ENCODE data around the gene P4HA3.

Gene P4HA3

DNA sequence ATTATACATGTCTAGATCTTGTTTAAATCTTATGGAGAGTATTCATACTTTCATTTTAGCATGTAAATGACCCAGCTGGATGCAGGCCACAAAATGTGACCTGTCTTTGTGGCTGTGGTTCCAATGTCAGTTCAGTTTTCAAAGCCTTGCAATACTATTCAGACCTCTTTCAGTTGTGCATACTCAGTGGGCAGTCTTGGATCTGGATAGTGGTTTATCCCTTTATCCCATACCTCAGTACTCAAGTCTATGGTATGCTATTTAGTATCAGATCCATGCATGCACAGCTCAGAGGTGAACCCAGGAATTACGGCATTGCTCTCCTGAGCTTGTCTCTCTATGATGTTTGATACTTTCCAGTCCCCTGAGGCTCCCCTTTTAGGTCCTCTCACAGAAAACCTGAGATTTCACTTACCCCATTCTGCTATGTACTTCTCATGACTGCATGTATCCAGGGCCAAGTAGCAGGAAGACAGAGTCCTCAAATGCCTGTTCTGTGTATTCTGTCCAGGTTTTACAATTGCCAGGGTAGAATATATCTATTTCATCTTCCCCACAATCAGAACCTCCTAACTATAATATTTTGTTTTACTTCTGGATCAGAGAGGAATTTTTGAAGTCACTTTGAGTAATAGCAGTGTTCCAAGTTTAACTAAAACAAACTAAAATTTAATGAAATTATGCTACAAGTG, 6.9 kb upstream of the P4HA3 start:
- Histone ChIP-seq H3K27ac (ENCODE audit: low read depth, low read length) (no peak overlapping the region), H3F3A (ENCODE audit: control insufficient read depth, insufficient read depth) (no peaks in the 10 kb centered on the region)

DNA sequence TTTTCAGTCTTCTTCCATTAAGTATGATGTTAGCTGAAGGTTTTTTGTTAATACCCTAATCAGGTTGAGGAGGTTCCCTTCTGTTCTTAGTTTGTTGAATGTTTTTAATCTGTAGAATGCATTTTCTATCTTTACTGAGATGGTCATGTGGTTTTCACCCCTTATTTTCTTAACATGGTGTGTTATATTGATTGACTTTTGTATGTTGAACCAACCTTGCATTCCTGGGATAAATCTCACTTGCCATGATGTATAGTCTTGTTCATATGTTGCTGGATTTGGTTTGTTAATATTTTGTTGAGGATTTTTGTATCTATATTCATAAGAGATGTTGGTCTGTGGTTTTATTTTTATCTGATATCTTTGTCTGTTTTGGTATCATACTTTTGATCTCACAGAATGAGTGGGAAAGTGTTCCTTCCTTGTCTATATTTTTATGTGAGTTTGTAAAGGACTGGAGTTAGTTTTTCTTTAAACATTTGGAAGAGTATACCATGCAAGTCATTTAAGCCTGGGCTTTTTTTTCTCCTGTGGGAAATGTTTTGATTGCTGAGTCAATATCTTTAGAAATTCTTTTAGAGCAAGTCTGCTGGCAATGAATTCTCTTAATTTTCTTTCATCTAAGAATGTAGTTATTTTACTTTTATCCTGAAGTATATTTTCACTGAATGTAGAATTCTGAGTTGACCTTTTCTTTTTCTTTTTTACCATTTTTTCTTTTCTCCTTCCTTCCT, 5.5 kb upstream of the P4HA3 start:
- Histone ChIP-seq H3K4me2 (ENCODE audit: low read length) (no peak overlapping the region), H3K9me2 (replicated peaks; ENCODE audit: control insufficient read depth, low read length) (no peaks in the 10 kb centered on the region), H3K4me3 (ENCODE audit: low read length) (no peak overlapping the region), H3K27ac (ENCODE audit: low read depth, low read length) (no peak overlapping the region), H3K9me3 (ENCODE audit: control insufficient read depth, insufficient read depth, low read length) (peaks cover 5% of the 10 kb centered on the region; the same call in 1 of the 2 replicates), H4K20me1 (ENCODE audit: control insufficient read depth, insufficient read depth, low read depth, low read length) (no peaks in the 10 kb centered on the region), H3K79me2 (ENCODE audit: control insufficient read depth, low read length) (no peaks in the 10 kb centered on the region), H3K27me3 (ENCODE audit: control insufficient read depth, low read length) (no peaks in the 10 kb centered on the region; the same call in 1 of the 2 replicates), H3K4me1 (ENCODE audit: control insufficient read depth, low read length) (no peaks in the 10 kb centered on the region), H3F3A (ENCODE audit: control insufficient read depth, insufficient read depth) (no peaks in the 10 kb centered on the region), H3K36me3 (ENCODE audit: control insufficient read depth, low read length) (no peaks in the 10 kb centered on the region)
- TF ChIP-seq, protein P1, sequence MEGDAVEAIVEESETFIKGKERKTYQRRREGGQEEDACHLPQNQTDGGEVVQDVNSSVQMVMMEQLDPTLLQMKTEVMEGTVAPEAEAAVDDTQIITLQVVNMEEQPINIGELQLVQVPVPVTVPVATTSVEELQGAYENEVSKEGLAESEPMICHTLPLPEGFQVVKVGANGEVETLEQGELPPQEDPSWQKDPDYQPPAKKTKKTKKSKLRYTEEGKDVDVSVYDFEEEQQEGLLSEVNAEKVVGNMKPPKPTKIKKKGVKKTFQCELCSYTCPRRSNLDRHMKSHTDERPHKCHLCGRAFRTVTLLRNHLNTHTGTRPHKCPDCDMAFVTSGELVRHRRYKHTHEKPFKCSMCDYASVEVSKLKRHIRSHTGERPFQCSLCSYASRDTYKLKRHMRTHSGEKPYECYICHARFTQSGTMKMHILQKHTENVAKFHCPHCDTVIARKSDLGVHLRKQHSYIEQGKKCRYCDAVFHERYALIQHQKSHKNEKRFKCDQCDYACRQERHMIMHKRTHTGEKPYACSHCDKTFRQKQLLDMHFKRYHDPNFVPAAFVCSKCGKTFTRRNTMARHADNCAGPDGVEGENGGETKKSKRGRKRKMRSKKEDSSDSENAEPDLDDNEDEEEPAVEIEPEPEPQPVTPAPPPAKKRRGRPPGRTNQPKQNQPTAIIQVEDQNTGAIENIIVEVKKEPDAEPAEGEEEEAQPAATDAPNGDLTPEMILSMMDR (IDR thresholded peaks at IDR 0.05; ENCODE audit: low read depth, low read length, poor library complexity, severe bottlenecking): no peak
- TF ChIP-seq EZH2phosphoT487 (IDR thresholded peaks at IDR 0.05; ENCODE audit: borderline replicate concordance, low read length): no peak

More for the DNA sequence above, 6.9 kb upstream of the P4HA3 start:
- Histone ChIP-seq H3K4me2 (ENCODE audit: low read length) (no peak overlapping the region), H3K4me3 (ENCODE audit: low read length) (no peak overlapping the region), H3K36me3 (ENCODE audit: control insufficient read depth, low read length) (no peaks in the 10 kb centered on the region), H3K79me2 (ENCODE audit: control insufficient read depth, low read length) (no peaks in the 10 kb centered on the region), H3K9me2 (replicated peaks; ENCODE audit: control insufficient read depth, low read length) (no peaks in the 10 kb centered on the region), H4K20me1 (ENCODE audit: control insufficient read depth, insufficient read depth, low read depth, low read length) (no peaks in the 10 kb centered on the region), H3K9me3 (ENCODE audit: control insufficient read depth, insufficient read depth, low read length) (peaks cover 5% of the 10 kb centered on the region; the same call in 1 of the 2 replicates), H3K4me1 (ENCODE audit: control insufficient read depth, low read length) (no peaks in the 10 kb centered on the region), H3K27me3 (ENCODE audit: control insufficient read depth, low read length) (no peaks in the 10 kb centered on the region; the same call in 1 of the 2 replicates)
- TF ChIP-seq EZH2phosphoT487 (IDR thresholded peaks at IDR 0.05; ENCODE audit: borderline replicate concordance, low read length): no peak
- TF ChIP-seq, protein P1 (IDR thresholded peaks at IDR 0.05; ENCODE audit: low read depth, low read length, poor library complexity, severe bottlenecking): no peak

DNA sequence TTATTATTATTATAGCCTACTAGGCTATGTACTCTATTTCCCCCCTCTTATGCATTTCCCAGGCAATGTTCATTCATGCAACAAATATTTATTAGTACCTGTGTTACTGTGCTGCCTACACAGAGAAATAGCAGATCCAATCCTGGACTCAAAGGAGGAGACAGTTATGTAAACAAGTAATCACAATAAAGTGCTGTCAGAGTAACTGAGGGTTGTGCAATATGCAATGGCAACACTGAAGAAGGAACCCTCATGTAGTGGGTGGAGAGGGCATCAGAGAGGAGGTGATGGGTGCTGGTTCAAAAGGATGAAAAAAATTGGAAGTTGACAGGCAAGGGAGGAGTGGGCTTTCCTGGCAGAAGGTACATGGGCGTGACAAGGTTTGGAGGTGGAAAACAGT, 886 bp upstream of the P4HA3 start:
- no peak overlapping the region for H3K4me2 ChIP-seq (ENCODE audit: low read length)
- TF ChIP-seq, protein P1 (IDR thresholded peaks at IDR 0.05; ENCODE audit: low read depth, low read length, poor library complexity, severe bottlenecking): no peak
- no peak for TF ChIP-seq EZH2phosphoT487 (IDR thresholded peaks at IDR 0.05; ENCODE audit: borderline replicate concordance, low read length)
- H3K27me3 ChIP-seq (ENCODE audit: control insufficient read depth, low read length): no peaks in the 10 kb centered on the region

More for the DNA sequence above, 886 bp upstream of the P4HA3 start:
- Histone ChIP-seq H3K4me1 (ENCODE audit: control insufficient read depth, low read length) (no peaks in the 10 kb centered on the region), H4K20me1 (ENCODE audit: control insufficient read depth, insufficient read depth, low read depth, low read length) (no peaks in the 10 kb centered on the region), H3K79me2 (ENCODE audit: control insufficient read depth, low read length) (no peaks in the 10 kb centered on the region), H3K4me3 (ENCODE audit: low read length) (no peak overlapping the region), H3K9me2 (replicated peaks; ENCODE audit: control insufficient read depth, low read length) (no peaks in the 10 kb centered on the region), H3F3A (ENCODE audit: control insufficient read depth, insufficient read depth) (no peaks in the 10 kb centered on the region), H3K9me3 (ENCODE audit: control insufficient read depth, insufficient read depth, low read length) (peaks cover 5% of the 10 kb centered on the region; the same call in 1 of the 2 replicates), H3K36me3 (ENCODE audit: control insufficient read depth, low read length) (no peaks in the 10 kb centered on the region), H3K27ac (ENCODE audit: low read depth, low read length) (no peak overlapping the region)

All from DOHH2 (cell line).